ENCODE results near the gene SOAT2.

- TF ChIP-seq CTCF (conservative IDR thresholded peaks at IDR 0.05; ENCODE audit: low read depth, low read length) (no peak), CEBPB (IDR thresholded peaks at IDR 0.05; ENCODE audit: low read depth, low read length) (no peak), SMC3 (IDR thresholded peaks at IDR 0.05; ENCODE audit: low read depth, low read length) (no peak), USF2 (IDR thresholded peaks at IDR 0.05; ENCODE audit: low read depth, low read length) (no peak), RAD21 (IDR thresholded peaks at IDR 0.05; ENCODE audit: low read length) (no peak), POLR2A (IDR thresholded peaks at IDR 0.05; ENCODE audit: low read depth, low read length) (no peak), BHLHE40 (IDR thresholded peaks at IDR 0.05; ENCODE audit: low read depth, low read length) (no peak), MAZ (IDR thresholded peaks at IDR 0.05; ENCODE audit: borderline replicate concordance, low read depth, low read length) (no peak)
Measured at GRCh38 chr12:53172352-53172751, 69.1 kb downstream of the SOAT2 start.
